PFSK-1 (cell line): ENCODE results near the gene RTP3.

Experiments used
- POLR2AphosphoS5 ChIP-seq: IDR thresholded peaks from 2 replicates; pipeline ENCODE4 v1.6.1; 2012; ENCODE audit warnings: low read depth, mild to moderate bottlenecking, control low read depth, low read length, moderate library complexity
- SIN3A ChIP-seq: IDR thresholded peaks from 2 replicates; pipeline ENCODE4 v1.6.1; 2012; ENCODE audit warnings: mild to moderate bottlenecking, low read length, moderate library complexity, borderline replicate concordance; ENCODE audit not compliant: insufficient read depth
- TAF1 ChIP-seq: IDR thresholded peaks from 2 replicates; pipeline ENCODE4 v1.6.1; 2012; ENCODE audit warnings: low read length, control low read depth, borderline replicate concordance; ENCODE audit not compliant: insufficient read depth

DNA sequence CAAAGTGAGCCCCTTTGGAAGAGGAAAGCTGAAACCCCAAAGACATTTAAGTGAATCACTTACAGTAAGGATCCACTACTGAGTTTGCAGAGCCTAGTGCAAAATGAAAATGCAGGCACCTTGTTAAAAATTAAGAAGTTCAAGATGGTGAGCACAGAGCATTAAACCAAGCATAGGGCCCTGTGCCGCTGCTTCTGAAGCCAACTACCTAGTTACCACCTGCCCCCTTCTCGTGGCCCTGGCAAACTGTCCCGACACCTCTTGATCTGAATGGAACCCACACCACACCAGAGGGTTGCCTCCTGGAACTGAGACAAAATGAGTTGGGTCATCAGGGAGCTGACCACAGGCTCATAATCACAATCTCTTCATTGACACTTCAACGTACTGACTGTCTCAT, 42.8 kb downstream of the RTP3 start:
- TF ChIP-seq POLR2AphosphoS5 (no peak), TAF1 (no peak), SIN3A (no peak)
